ENCODE data around the gene MAP4K2. TPM values are rescaled to one million over a fixed set of nuclear protein-coding genes. Genes with fewer than 3 reads are reported as not detected.
A peak's percentile ranks its signal among the peaks of the same experiment; 100 is the strongest.

Gene MAP4K2
- total RNA-seq, 1 experiment from 2014 or later, result 24.7 TPM

- peak; percentile 47 for DNase-seq (ENCODE audit: low spot score)
- in situ Hi-C loops (cut with HindIII; ENCODE audit: low sequenced_read_pairs), result no loop called here
Measured at GRCh38 chr11:64762674-64763525, 40.1 kb downstream of the MAP4K2 start.

GRCh38 chr11:64762277-64762673 lies 40.7 kb downstream of the MAP4K2 start:
- peak; percentile 54 for DNase-seq (ENCODE audit: low spot score)
- in situ Hi-C loops (cut with HindIII; ENCODE audit: low sequenced_read_pairs), result no loop called here

- in situ Hi-C loops (cut with HindIII; ENCODE audit: low sequenced_read_pairs), result no loop called here
- DNase-seq (ENCODE audit: low spot score), result no peak
Measured at GRCh38 chr11:64760759-64761420, 42.1 kb downstream of the MAP4K2 start.

- in situ Hi-C loops (cut with HindIII; ENCODE audit: low sequenced_read_pairs), result no loop called here
- DNase-seq (ENCODE audit: low spot score), result peak; percentile 86
Measured at GRCh38 chr11:64759722-64760719, 43.0 kb downstream of the MAP4K2 start, which contains the start of gene PYGM. PYGM (minus strand) TSS chr11:64759974; CDS start chr11:64759898, 76 bp downstream.

GRCh38 chr11:64759131-64759721 lies 43.8 kb downstream of the MAP4K2 start:
- in situ Hi-C loops (cut with HindIII; ENCODE audit: low sequenced_read_pairs), result no loop called here

GRCh38 chr11:64758330-64759079 lies 44.5 kb downstream of the MAP4K2 start:
- in situ Hi-C loops (cut with HindIII; ENCODE audit: low sequenced_read_pairs), result no loop called here

More at GRCh38 chr11:64759131-64759721, 43.8 kb downstream of the MAP4K2 start:
- no peak for DNase-seq (ENCODE audit: low spot score)

GRCh38 chr11:64757549-64758329 lies 45.3 kb downstream of the MAP4K2 start:
- no peak for DNase-seq (ENCODE audit: low spot score)
- in situ Hi-C loops (cut with HindIII; ENCODE audit: low sequenced_read_pairs), result no loop called here

More at GRCh38 chr11:64758330-64759079, 44.5 kb downstream of the MAP4K2 start:
- DNase-seq (ENCODE audit: low spot score), result no peak

GRCh38 chr11:64755681-64756361 lies 47.2 kb downstream of the MAP4K2 start:
- no peak for DNase-seq (ENCODE audit: low spot score)
- in situ Hi-C loops (cut with HindIII; ENCODE audit: low sequenced_read_pairs), result no loop called here

GRCh38 chr11:64754919-64755662 lies 47.9 kb downstream of the MAP4K2 start:
- in situ Hi-C loops (cut with HindIII; ENCODE audit: low sequenced_read_pairs), result no loop called here
- no peak for DNase-seq (ENCODE audit: low spot score)

GRCh38 chr11:64754124-64754918 lies 48.7 kb downstream of the MAP4K2 start:
- no peak for DNase-seq (ENCODE audit: low spot score)
- in situ Hi-C loops (cut with HindIII; ENCODE audit: low sequenced_read_pairs), result no loop called here

- in situ Hi-C loops (cut with HindIII; ENCODE audit: low sequenced_read_pairs), result no loop called here
- DNase-seq (ENCODE audit: low spot score), result no peak
Measured at GRCh38 chr11:64753380-64754123, 49.5 kb downstream of the MAP4K2 start.

GRCh38 chr11:64753019-64753379 lies 50.0 kb downstream of the MAP4K2 start:
- no peak for DNase-seq (ENCODE audit: low spot score)
- in situ Hi-C loops (cut with HindIII; ENCODE audit: low sequenced_read_pairs), result no loop called here

- in situ Hi-C loops (cut with HindIII; ENCODE audit: low sequenced_read_pairs), result no loop called here
Measured at GRCh38 chr11:64752175-64752970, 50.6 kb downstream of the MAP4K2 start.

GRCh38 chr11:64751580-64751979 lies 51.4 kb downstream of the MAP4K2 start:
- DNase-seq (ENCODE audit: low spot score), result no peak
- in situ Hi-C loops (cut with HindIII; ENCODE audit: low sequenced_read_pairs), result no loop called here

More at GRCh38 chr11:64752175-64752970, 50.6 kb downstream of the MAP4K2 start:
- no peak for DNase-seq (ENCODE audit: low spot score)
